HepG2 (cell line): ENCODE measurements around the gene IL18RAP. TPM values are rescaled to one million over a fixed set of nuclear protein-coding genes. Genes with fewer than 3 reads are reported as not detected.

Experiments used
- ATAC-seq: fragments of 200-7000 bp; cut with Tn5 transposase; 3 replicates; pipeline ENCODE4 v1.9.1; 2020; ENCODE audit warnings: mild to moderate bottlenecking, moderate library complexity
- BruUV-seq: library from RNA; stranded (reverse); fragments of 400-500 nt; replicated peaks from 2 replicates; lab custom pipeline; 2021; lab: Mats Ljungman, UMichigan
- CTCF ChIA-PET: fragments of 300-600 bp; formaldehyde crosslinking; extraction: SDS; loops from one replicate; lab custom pipeline; 2021; ENCODE audit warnings: low total read pairs, inconsistent platforms, low intra/inter-chr PET ratio; lab: Yijun Ruan, JAX
- POLR2A ChIA-PET: fragments of 350-600 bp; sonication (Branson Sonifier 250); formaldehyde crosslinking; loops from one replicate; lab custom pipeline; 2020; ENCODE audit warnings: antibody characterized with exemption, inconsistent platforms; lab: Yijun Ruan, JAX
- DNase-seq: peaks from one replicate; pipeline ENCODE4 v3.0.0-alpha.2; 2015; ENCODE audit warnings: low spot score
- FAIRE-seq: peaks from 3 replicates; lab custom pipeline; 2011; peaks lifted over from hg19 to GRCh38; lab: Jason Lieb, UNC
- H2AFZ ChIP-seq: one replicate; pipeline ENCODE4 v1.6.1; 2011; ENCODE audit warnings: low read length, inconsistent platforms
- H3K27ac ChIP-seq: fragments of 300-600 bp; 3 replicates; pipeline ENCODE4 v1.8.0; 2011; ENCODE audit warnings: mixed run types, mild to moderate bottlenecking, mixed read lengths, low read length, inconsistent platforms; ENCODE audit not compliant: insufficient read depth; ENCODE audit errors: extremely low read length
- H3K27me3 ChIP-seq, 2 experiments: fragments of 200-600 bp in 1 of 2; 2 replicates in 1 of 2; 3 replicates in 1 of 2; pipeline versions ENCODE4 v1.6.0 to v1.8.0; 2011; ENCODE audit warnings: low read length in 2 of 2, mild to moderate bottlenecking in 2 of 2, moderate library complexity in 2 of 2, inconsistent platforms in 1 of 2; ENCODE audit not compliant: insufficient read depth in 2 of 2, control insufficient read depth in 1 of 2
- H3K36me3 ChIP-seq, 2 experiments: fragments of 200-600 bp in 1 of 2; replicated peaks in 1 of 2; 2 replicates in 1 of 2; 3 replicates in 1 of 2; pipeline versions ENCODE4 v1.5.1 to v1.8.0; 2011; ENCODE audit warnings: low read length in 2 of 2, inconsistent platforms in 1 of 2; ENCODE audit not compliant: insufficient read depth in 2 of 2, control insufficient read depth in 1 of 2
- H3K4me1 ChIP-seq: 2 replicates; pipeline ENCODE4 v1.5.1; 2012; ENCODE audit warnings: low read length, inconsistent platforms; ENCODE audit not compliant: insufficient read depth
- H3K4me2 ChIP-seq: 2 replicates; pipeline ENCODE4 v1.6.0; 2011; ENCODE audit warnings: low read depth, low read length, inconsistent platforms
- H3K4me3 ChIP-seq, 3 experiments: fragments of 200-600 bp in 1 of 3; sonication (generic), shearing (Covaris generic) in 1 of 3; replicated peaks in 1 of 3; 2 replicates each; pipeline ENCODE4 v1.5.1; 2011 to 2016; ENCODE audit warnings: low read length in 3 of 3, inconsistent platforms in 2 of 3, low read depth in 2 of 3, mild to moderate bottlenecking in 2 of 3, control low read depth in 1 of 3, mixed read lengths in 1 of 3; ENCODE audit not compliant: insufficient read depth in 1 of 3
- H3K79me2 ChIP-seq: one replicate; pipeline ENCODE4 v1.6.1; 2011; ENCODE audit warnings: low read length, inconsistent platforms; ENCODE audit not compliant: insufficient read depth
- H3K9ac ChIP-seq: 2 replicates; pipeline ENCODE4 v1.6.0; 2011; ENCODE audit warnings: mild to moderate bottlenecking, low read depth, low read length, inconsistent platforms; ENCODE audit not compliant: insufficient read depth
- H3K9me3 ChIP-seq: 2 replicates; pipeline ENCODE4 v1.5.1; 2012; ENCODE audit warnings: mild to moderate bottlenecking, low read length
- H4K20me1 ChIP-seq: 2 replicates; pipeline ENCODE4 v1.6.0; 2011; ENCODE audit warnings: inconsistent platforms, mild to moderate bottlenecking, low read length, moderate library complexity; ENCODE audit not compliant: insufficient read depth
- AHDC1 ChIP-seq: sonication (generic); formaldehyde crosslinking; IDR thresholded peaks from 2 replicates; pipeline ENCODE4 v1.5.1; 2020; ENCODE audit warnings: mild to moderate bottlenecking, missing genetic modification reagents, borderline replicate concordance
- DNMT1 ChIP-seq: sonication (generic); formaldehyde crosslinking; IDR thresholded peaks from 2 replicates; pipeline ENCODE4 v1.5.1; 2020; ENCODE audit warnings: mild to moderate bottlenecking, missing genetic modification reagents
- FOXP1 ChIP-seq, 2 experiments: fragments of 450-650 bp in 1 of 2; IDR thresholded peaks; 2 replicates each; pipeline ENCODE4 v1.6.1; 2017 to 2018; ENCODE audit warnings: antibody characterized with exemption in 1 of 2
- GATA4 ChIP-seq: sonication (generic); IDR thresholded peaks from 2 replicates; pipeline ENCODE4 v1.6.1; 2016; ENCODE audit warnings: antibody characterized with exemption, low read depth, borderline replicate concordance
- HNF1A ChIP-seq, 2 experiments: sonication (generic) in 1 of 2; formaldehyde crosslinking in 1 of 2; IDR thresholded peaks; 2 replicates each; pipeline versions ENCODE4 v1.4.0 to v1.6.1; 2016 to 2020; ENCODE audit warnings: borderline replicate concordance in 1 of 2, low read depth in 1 of 2, mild to moderate bottlenecking in 1 of 2, missing genetic modification reagents in 1 of 2
- MLXIP ChIP-seq: sonication (generic); formaldehyde crosslinking; IDR thresholded peaks from 2 replicates; pipeline ENCODE4 v1.9.0; 2021; ENCODE audit warnings: missing genetic modification reagents, borderline replicate concordance
- NBN ChIP-seq: fragments of 450-650 bp; conservative IDR thresholded peaks from 2 replicates; pipeline ENCODE4 v1.6.1; 2017
- POLR2A ChIP-seq, 2 experiments: IDR thresholded peaks; 2 replicates each; pipeline ENCODE4 v1.6.1; 2011; ENCODE audit warnings: low read depth in 2 of 2, low read length in 2 of 2, mild to moderate bottlenecking in 1 of 2, moderate library complexity in 1 of 2; ENCODE audit not compliant: insufficient read depth in 1 of 2
- RBFOX2 ChIP-seq: fragments of 200-400 bp; formaldehyde crosslinking; IDR thresholded peaks from 2 replicates; pipeline ENCODE4 v1.6.1; 2017; ENCODE audit warnings: low read depth, mild to moderate bottlenecking, low read length
- YY1 ChIP-seq: IDR thresholded peaks from 2 replicates; pipeline ENCODE4 v1.6.1; 2011; ENCODE audit warnings: low read length, low read depth, moderate library complexity, mild to moderate bottlenecking; ENCODE audit not compliant: insufficient read depth, insufficient replicate concordance
- ZNF343 ChIP-seq: sonication (generic); formaldehyde crosslinking; IDR thresholded peaks from 2 replicates; pipeline ENCODE4 v1.4.0; 2020; ENCODE audit warnings: mild to moderate bottlenecking, missing genetic modification reagents
- ZNF432 ChIP-seq: sonication (generic); formaldehyde crosslinking; IDR thresholded peaks from 2 replicates; pipeline ENCODE4 v1.5.0; 2020; ENCODE audit warnings: missing genetic modification reagents, mild to moderate bottlenecking, borderline replicate concordance
- WGBS: methylation state at CpG from one replicate; pipeline ENCODE4 v1.1.6; 2017; ENCODE audit warnings: low lambda C conversion rate; 5-methylcytosine and 5-hydroxymethylcytosine counted together
- in situ Hi-C: cut with HindIII; loops from 2 replicates; pipeline ENCODE4 v1.10.0; 2017; ENCODE audit warnings: low pct_unique_long_range_greater_than_20kb; ENCODE audit not compliant: extremely low pct_ligation_motif_present
- intact Hi-C: fragments of 100-400 bp; cut with micrococcal nuclease; formaldehyde crosslinking; loops from one replicate; pipeline ENCODE4 v1.10.0; 2022; ENCODE audit not compliant: unreplicated experiment
- polyA plus RNA-seq, 8 experiments: library from polyadenylated mRNA; depleted of rRNA in 3 of 8; stranded (reverse) in 7 of 8; unstranded in 1 of 8; fragments of >200 nt; fragmentation: Illumina TruSeq in 4 of 8; extraction: Trizol in 4 of 8; gene quantifications; 2 replicates each; pipeline versions ENCODE4 v1.2.1 to v1.2.3, GENCODE V29; 2011 to 2016; ENCODE audit warnings: low read depth in 4 of 8, missing spikeins in 1 of 8, mixed read lengths in 1 of 8; ENCODE audit not compliant: insufficient read depth in 1 of 8
- total RNA-seq, 5 experiments: library from RNA; depleted of rRNA; stranded (reverse); fragments of >200 nt; fragmentation: Illumina TruSeq; extraction: Trizol; gene quantifications; 2 replicates each; pipeline ENCODE4 v1.2.3, GENCODE V29; 2016; ENCODE audit warnings: low read depth in 1 of 5

IL18RAP gene
- total and polyA plus RNA-seq, 2 of the 13 experiments (the other 11 are each of a cell fraction or from before 2014, with no cell fraction given): 0.05 TPM; not detected in 1

- no peak for DNase-seq
- Histone ChIP-seq H3K4me2 (no peak overlapping the region), H3K27ac (no peak overlapping the region), H4K20me1 (no peaks in the 10 kb centered on the region), H3K36me3 (no peaks in the 10 kb centered on the region), H2AFZ (no peak overlapping the region), H3K4me3 (no peak overlapping the region), H3K27me3 (no peaks in the 10 kb centered on the region), H3K4me1 (no peaks in the 10 kb centered on the region), H3K9me3 (no peaks in the 10 kb centered on the region), H3K79me2 (no peaks in the 10 kb centered on the region), H3K9ac (no peak overlapping the region)
- BruUV-seq: no TSS peak
- ATAC-seq: no peak
- CTCF ChIA-PET: no interaction called here
- POLR2A ChIA-PET: no interaction called here
- WGBS: 21% methylated on average over 1 of the region's 1 CpG
- FAIRE-seq: no peak
- intact Hi-C loops: no loop called here
- in situ Hi-C loops: no loop called here
- TF ChIP-seq FOXP1 (IDR thresholded peaks at IDR 0.05) (no peak), FOXP1 (CRISPR knock-in tag; IDR thresholded peaks at IDR 0.05) (no peak), MLXIP (no peak), GATA4 (no peak), YY1 (no peak), HNF1A (IDR thresholded peaks at IDR 0.05; ENCODE audit: low read depth) (no peak), HNF1A (CRISPR knock-in tag; IDR thresholded peaks at IDR 0.05; ENCODE audit: borderline replicate concordance) (no peak), ZNF432 (CRISPR knock-in tag) (no peak), DNMT1 (no peak), RBFOX2 (no peak), NBN (no peak), AHDC1 (CRISPR knock-in tag) (no peak), POLR2A (IDR thresholded peaks at IDR 0.05; ENCODE audit: insufficient read depth in 1 of 2, low read depth in 2 of 2, low read length in 2 of 2) (no peak), ZNF343 (CRISPR knock-in tag) (no peak)
Observed at GRCh38 chr2:102392942-102393341, 30.0 kb upstream of the IL18RAP start.
